Mesothelial cell of epicardium (in vitro differentiated cells): ENCODE results near the gene DBH. TPM values are rescaled to one million over a fixed set of nuclear protein-coding genes. Genes with fewer than 3 reads are reported as not detected.

Source experiments
- DNase-seq, 2 experiments: peaks; one replicate each; pipeline ENCODE4 v3.0.0; 2021; ENCODE audit warnings: low spot score in 2 of 2; ENCODE audit not compliant: unreplicated experiment in 2 of 2
- H3K27ac Mint-ChIP-seq: 2 replicates; pipeline ENCODE4 v1.8.0; 2021; ENCODE audit warnings: mixed read lengths
- H3K27me3 Mint-ChIP-seq: 2 replicates; pipeline ENCODE4 v1.8.0; 2021; ENCODE audit warnings: low read depth, mixed read lengths
- H3K36me3 Mint-ChIP-seq: 2 replicates; pipeline ENCODE4 v1.8.0; 2021; ENCODE audit warnings: mixed read lengths
- H3K4me1 Mint-ChIP-seq: 2 replicates; pipeline ENCODE4 v1.8.0; 2021; ENCODE audit warnings: mixed read lengths
- H3K4me3 Mint-ChIP-seq: 2 replicates; pipeline ENCODE4 v1.8.0; 2021; ENCODE audit warnings: mild to moderate bottlenecking, moderate library complexity, mixed read lengths
- H3K9me3 Mint-ChIP-seq: 2 replicates; pipeline ENCODE4 v1.8.0; 2021; ENCODE audit warnings: mixed read lengths
- CTCF ChIP-seq: fragments of 200-600 bp; sonication (generic); IDR thresholded peaks from one replicate; pipeline ENCODE4 v1.5.0; 2021; ENCODE audit warnings: antibody characterized with exemption; ENCODE audit not compliant: unreplicated experiment
- total RNA-seq: library from RNA; stranded (reverse); gene quantifications from 3 replicates; pipeline ENCODE4 v1.2.1, GENCODE V29; 2021

Gene DBH
- total RNA-seq, 1 donor from 2014 or later, result not detected

- Mint-ChIP-seq H3K9me3 (peaks cover 14% of the 10 kb centered on the region), H3K4me1 (no peaks in the 10 kb centered on the region), H3K4me3 (no peak overlapping the region), H3K36me3 (no peaks in the 10 kb centered on the region), H3K27me3 (peaks cover 28% of the 10 kb centered on the region), H3K27ac (no peak overlapping the region)
- no peak for TF ChIP-seq CTCF
- DNase-seq, result no peak
Measured at GRCh38 chr9:133601746-133602145, 34.4 kb upstream of the DBH start.

- Mint-ChIP-seq H3K9me3 (peaks cover 9% of the 10 kb centered on the region), H3K36me3 (no peaks in the 10 kb centered on the region), H3K4me3 (no peak overlapping the region), H3K27me3 (peaks cover 33% of the 10 kb centered on the region), H3K27ac (no peak overlapping the region), H3K4me1 (no peaks in the 10 kb centered on the region)
- no peak for DNase-seq
- no peak for TF ChIP-seq CTCF
Measured at GRCh38 chr9:133602277-133602676, 33.9 kb upstream of the DBH start.

GRCh38 chr9:133603135-133603927 lies 32.8 kb upstream of the DBH start:
- Mint-ChIP-seq H3K27me3 (peaks cover 44% of the 10 kb centered on the region), H3K36me3 (no peaks in the 10 kb centered on the region), H3K27ac (no peak overlapping the region), H3K4me3 (no peak overlapping the region), H3K9me3 (no peaks in the 10 kb centered on the region), H3K4me1 (no peaks in the 10 kb centered on the region)
- TF ChIP-seq CTCF, result no peak
- no peak for DNase-seq

- Mint-ChIP-seq H3K36me3 (no peaks in the 10 kb centered on the region), H3K4me1 (no peaks in the 10 kb centered on the region), H3K4me3 (no peak overlapping the region), H3K27me3 (peaks cover 49% of the 10 kb centered on the region), H3K27ac (no peak overlapping the region), H3K9me3 (no peaks in the 10 kb centered on the region)
- TF ChIP-seq CTCF, result no peak
- DNase-seq, result no peak
Measured at GRCh38 chr9:133604214-133604613, 31.9 kb upstream of the DBH start.

GRCh38 chr9:133604856-133605255 lies 31.3 kb upstream of the DBH start:
- no peak overlapping the region for H3K4me3 Mint-ChIP-seq
- no peak for DNase-seq

More at GRCh38 chr9:133604856-133605255, 31.3 kb upstream of the DBH start:
- no peak for TF ChIP-seq CTCF
- no peak overlapping the region for H3K27ac Mint-ChIP-seq
- no peaks in the 10 kb centered on the region for H3K9me3 Mint-ChIP-seq
- H3K27me3 Mint-ChIP-seq, result peaks cover 55% of the 10 kb centered on the region
- H3K4me1 Mint-ChIP-seq, result no peaks in the 10 kb centered on the region
- no peaks in the 10 kb centered on the region for H3K36me3 Mint-ChIP-seq
